ENCODE measurements around the gene SIDT2. TPM values are rescaled to one million over a fixed set of nuclear protein-coding genes. Genes with fewer than 3 reads are reported as not detected.
A peak's percentile ranks its signal among the peaks of the same experiment; 100 is the strongest.

Gene SIDT2
- total RNA-seq, 1 experiment from 2014 or later: 20.3 TPM

GRCh38 chr11:117220568-117220967 lies 42.0 kb downstream of the SIDT2 start:
- intact Hi-C loops (cut with micrococcal nuclease; ENCODE audit: unreplicated experiment): loop anchor here (2.0 kb wide), 1 partner anchor 42 kb away; the partner anchor contains the start of gene SIDT2
- DNase-seq: no peak
- no peak overlapping the region for H3K4me2 ChIP-seq
- no peaks in the 10 kb centered on the region for H3K9me2 ChIP-seq (ENCODE audit: insufficient read depth)
- ChIA-PET POLR2A (ENCODE audit: unreplicated experiment) (no interaction called here), CTCF (interaction anchor here (0.6 kb wide), 2 partner anchors 127 to 631 kb away, joined by 3 to 8 read pairs; no protein-coding TSS in a partner anchor)
- H3K36me3 ChIP-seq (ENCODE audit: low read depth): peaks cover 19% of the 10 kb centered on the region
- no peak overlapping the region for H3K4me3 ChIP-seq
- H3K79me2 ChIP-seq (ENCODE audit: low read depth): no peaks in the 10 kb centered on the region
- no peaks in the 10 kb centered on the region for H3K27me3 ChIP-seq (ENCODE audit: insufficient read depth, low read depth)
- no TSS peak for BruUV-seq (replicated peaks)
- no peak for TF ChIP-seq CTCF (conservative IDR thresholded peaks at IDR 0.05)
- TF ChIP-seq EZH2 (IDR thresholded peaks at IDR 0.05; ENCODE audit: low read depth): no peak
- H3K4me1 ChIP-seq (replicated peaks; ENCODE audit: insufficient read depth): peaks cover 14% of the 10 kb centered on the region
- peaks cover 10% of the 10 kb centered on the region; the same call in 1 of the 2 replicates for H3F3A ChIP-seq (ENCODE audit: insufficient read depth, low read depth)
- no peaks in the 10 kb centered on the region for H3K9me3 ChIP-seq (ENCODE audit: insufficient read depth, low read depth)
- no peak overlapping the region for H2AFZ ChIP-seq
- H4K20me1 ChIP-seq (ENCODE audit: insufficient read depth): peaks cover 3% of the 10 kb centered on the region; the same call in 1 of the 2 replicates
- no peak overlapping the region for H3K27ac ChIP-seq

DNA sequence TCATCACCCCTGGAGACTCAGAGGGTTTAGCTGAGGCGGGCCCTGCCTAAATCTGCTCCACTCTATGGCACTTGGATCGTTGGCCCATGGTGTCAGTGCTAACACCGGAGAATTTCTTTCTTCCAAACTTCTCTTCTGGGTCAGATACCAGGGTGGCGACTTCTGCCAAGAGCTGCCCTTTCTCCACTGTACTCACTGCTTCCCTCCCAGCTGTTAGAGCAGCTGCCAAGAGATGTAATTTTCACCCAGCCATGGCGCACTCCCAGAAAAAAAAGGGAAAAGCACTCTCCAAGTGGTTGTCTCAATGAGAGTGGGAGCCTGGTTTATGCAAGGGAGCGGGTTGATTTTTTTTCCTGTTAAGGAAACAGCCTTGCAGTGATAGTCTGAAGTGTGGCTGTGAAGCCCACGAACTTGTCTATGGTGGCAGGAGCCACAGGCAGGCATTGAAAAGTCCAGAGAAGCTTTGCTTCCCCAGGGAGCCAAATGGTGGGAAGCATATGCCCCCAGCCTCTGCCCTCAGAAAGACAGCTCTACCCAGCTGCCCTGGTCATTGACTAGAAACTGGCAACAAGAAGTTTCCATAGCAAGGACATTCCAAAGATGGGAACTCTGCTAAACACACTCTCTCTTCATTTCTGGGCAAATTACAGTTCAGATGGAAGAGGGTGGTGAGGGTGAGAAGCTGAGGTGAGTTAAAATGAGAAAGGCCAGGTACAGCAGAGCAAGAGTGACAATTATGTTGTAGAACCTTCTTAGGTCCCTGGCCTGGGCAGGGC lies 42.6 kb downstream of the SIDT2 start:
- H3K4me3 ChIP-seq: no peak overlapping the region
- no peaks in the 10 kb centered on the region for H3K79me2 ChIP-seq (ENCODE audit: low read depth)
- TSS peak; percentile 29 for BruUV-seq (replicated peaks)
- peaks cover 19% of the 10 kb centered on the region for H3K36me3 ChIP-seq (ENCODE audit: low read depth)
- H3K9me3 ChIP-seq (ENCODE audit: insufficient read depth, low read depth): no peaks in the 10 kb centered on the region
- ChIA-PET POLR2A (ENCODE audit: unreplicated experiment) (interaction anchor here (0.5 to 0.6 kb wide), 2 partner anchors 106 to 528 kb away, joined by 4 to 5 read pairs; partner anchors contain the start of gene CEP164), CTCF (interaction anchor here (0.6 to 1.9 kb wide), 3 partner anchors 10 to 75 kb away, joined by 5 to 8 read pairs (median 5); partner anchors contain the start of genes PCSK7 and SIDT2)
- H3K9me2 ChIP-seq (ENCODE audit: insufficient read depth): no peaks in the 10 kb centered on the region
- TF ChIP-seq CTCF (conservative IDR thresholded peaks at IDR 0.05) (no peak), EZH2 (IDR thresholded peaks at IDR 0.05; ENCODE audit: low read depth) (no peak)
- peaks cover 14% of the 10 kb centered on the region for H3K4me1 ChIP-seq (replicated peaks; ENCODE audit: insufficient read depth)
- no peak for DNase-seq
- no peaks in the 10 kb centered on the region for H3K27me3 ChIP-seq (ENCODE audit: insufficient read depth, low read depth)
- H3K4me2 ChIP-seq: peak overlapping the region; percentile 26
- peaks cover 10% of the 10 kb centered on the region; the same call in 1 of the 2 replicates for H3F3A ChIP-seq (ENCODE audit: insufficient read depth, low read depth)
- H4K20me1 ChIP-seq (ENCODE audit: insufficient read depth): peaks cover 3% of the 10 kb centered on the region; the same call in 1 of the 2 replicates
- no peak overlapping the region for H2AFZ ChIP-seq
- no peak overlapping the region for H3K27ac ChIP-seq
- intact Hi-C loops (cut with micrococcal nuclease; ENCODE audit: unreplicated experiment): loop anchor here (2.0 kb wide), 1 partner anchor 42 kb away; the partner anchor contains the start of gene SIDT2

DNA sequence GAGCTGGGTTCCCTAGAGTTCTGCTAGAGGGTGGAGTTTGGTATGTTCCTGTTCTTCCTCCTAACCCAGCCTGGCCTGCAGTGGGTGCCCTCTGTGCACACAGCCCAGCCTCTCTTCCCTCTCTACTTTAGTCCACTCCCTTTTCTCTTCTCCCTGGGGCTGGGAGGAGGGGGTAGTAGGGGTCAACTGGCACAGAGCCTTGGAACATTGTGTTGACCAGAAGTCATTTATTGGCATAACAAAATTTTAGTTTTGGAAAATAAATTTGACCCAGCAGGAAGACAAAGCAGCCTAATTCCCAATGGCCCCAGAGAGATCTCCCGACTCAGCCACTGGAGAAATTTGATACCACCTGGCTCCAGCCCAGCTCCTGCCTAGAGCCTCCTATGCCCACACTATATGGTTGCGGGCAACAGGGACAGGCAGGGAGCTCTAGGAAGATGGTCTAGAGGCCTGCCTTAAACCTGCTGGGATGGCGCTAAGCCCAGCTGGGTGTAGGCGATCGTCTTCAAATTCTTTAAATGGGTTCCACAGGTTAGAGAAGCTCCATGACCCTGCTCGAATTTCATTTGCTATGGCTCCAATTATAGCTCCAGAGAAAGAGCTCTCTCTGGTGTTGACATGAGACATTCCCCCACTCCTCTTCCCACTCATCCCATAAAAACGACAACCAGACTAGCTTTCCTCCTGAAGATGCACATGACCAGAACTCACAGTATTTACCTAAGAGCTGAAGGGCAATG lies 43.4 kb downstream of the SIDT2 start:
- Histone ChIP-seq H3K4me1 (replicated peaks; ENCODE audit: insufficient read depth) (peaks cover 14% of the 10 kb centered on the region), H2AFZ (no peak overlapping the region), H3K79me2 (ENCODE audit: low read depth) (no peaks in the 10 kb centered on the region), H3F3A (ENCODE audit: insufficient read depth, low read depth) (peaks cover 10% of the 10 kb centered on the region; the same call in 1 of the 2 replicates), H3K4me2 (peak overlapping the region; percentile 26), H3K36me3 (ENCODE audit: low read depth) (peaks cover 19% of the 10 kb centered on the region), H4K20me1 (ENCODE audit: insufficient read depth) (peaks cover 3% of the 10 kb centered on the region; the same call in 1 of the 2 replicates), H3K9me3 (ENCODE audit: insufficient read depth, low read depth) (no peaks in the 10 kb centered on the region), H3K27me3 (ENCODE audit: insufficient read depth, low read depth) (no peaks in the 10 kb centered on the region), H3K27ac (no peak overlapping the region), H3K9me2 (ENCODE audit: insufficient read depth) (no peaks in the 10 kb centered on the region), H3K4me3 (no peak overlapping the region)
- intact Hi-C loops (cut with micrococcal nuclease; ENCODE audit: unreplicated experiment): loop anchor here (2.0 kb wide), 1 partner anchor 43 kb away; the partner anchor contains the start of gene SIDT2
- TF ChIP-seq EZH2 (IDR thresholded peaks at IDR 0.05; ENCODE audit: low read depth) (no peak), CTCF (conservative IDR thresholded peaks at IDR 0.05) (no peak)
- peak; percentile 40 to 73 for DNase-seq
- ChIA-PET POLR2A (ENCODE audit: unreplicated experiment) (interaction anchor here (0.5 to 0.6 kb wide), 5 partner anchors 44 to 529 kb away, joined by 4 to 6 read pairs (median 4); partner anchors contain the start of genes CEP164, PAFAH1B2 and SIDT2), CTCF (interaction anchor here (0.6 to 1.9 kb wide), 5 partner anchors 9 to 226 kb away, joined by 3 to 8 read pairs (median 5); partner anchors contain the start of genes PCSK7 and SIDT2)
- no TSS peak for BruUV-seq (replicated peaks)
